GM10248 (cell line): ENCODE data around the gene VWF.

Experiments
- CTCF ChIA-PET: fragments of 300-600 bp; sonication (Branson Sonifier 250); formaldehyde crosslinking; extraction: SDS; loops from one replicate; lab custom pipeline; 2021; ENCODE audit warnings: antibody characterized with exemption; lab: Yijun Ruan, JAX
- POLR2A ChIA-PET: fragments of 350-650 bp; sonication (Branson Sonifier 250); formaldehyde crosslinking; extraction: SDS; loops from one replicate; lab custom pipeline; 2020; ENCODE audit warnings: antibody characterized with exemption; lab: Yijun Ruan, JAX
- DNase-seq: peaks from one replicate; pipeline ENCODE4 v3.0.0; 2012; ENCODE audit errors: extremely low spot score
- TF ChIP-seq, protein P1 (sequence below): IDR thresholded peaks from 2 replicates; pipeline ENCODE4 v1.5.1; 2012; ENCODE audit warnings: mild to moderate bottlenecking, low read depth; ENCODE audit errors: extremely low read depth, missing control alignments, control extremely low read depth

Gene VWF

GRCh38 chr12:6047249-6048237 is 76.9 kb downstream of the VWF start:
- ChIA-PET POLR2A (no interaction called here), CTCF (interaction anchor here (1.0 to 2.1 kb wide), 3 partner anchors 10 to 237 kb away, joined by 3 to 7 read pairs (median 7); no protein-coding TSS in a partner anchor)
- DNase-seq: no peak
- TF ChIP-seq, protein P1, sequence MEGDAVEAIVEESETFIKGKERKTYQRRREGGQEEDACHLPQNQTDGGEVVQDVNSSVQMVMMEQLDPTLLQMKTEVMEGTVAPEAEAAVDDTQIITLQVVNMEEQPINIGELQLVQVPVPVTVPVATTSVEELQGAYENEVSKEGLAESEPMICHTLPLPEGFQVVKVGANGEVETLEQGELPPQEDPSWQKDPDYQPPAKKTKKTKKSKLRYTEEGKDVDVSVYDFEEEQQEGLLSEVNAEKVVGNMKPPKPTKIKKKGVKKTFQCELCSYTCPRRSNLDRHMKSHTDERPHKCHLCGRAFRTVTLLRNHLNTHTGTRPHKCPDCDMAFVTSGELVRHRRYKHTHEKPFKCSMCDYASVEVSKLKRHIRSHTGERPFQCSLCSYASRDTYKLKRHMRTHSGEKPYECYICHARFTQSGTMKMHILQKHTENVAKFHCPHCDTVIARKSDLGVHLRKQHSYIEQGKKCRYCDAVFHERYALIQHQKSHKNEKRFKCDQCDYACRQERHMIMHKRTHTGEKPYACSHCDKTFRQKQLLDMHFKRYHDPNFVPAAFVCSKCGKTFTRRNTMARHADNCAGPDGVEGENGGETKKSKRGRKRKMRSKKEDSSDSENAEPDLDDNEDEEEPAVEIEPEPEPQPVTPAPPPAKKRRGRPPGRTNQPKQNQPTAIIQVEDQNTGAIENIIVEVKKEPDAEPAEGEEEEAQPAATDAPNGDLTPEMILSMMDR: no peak

DNA sequence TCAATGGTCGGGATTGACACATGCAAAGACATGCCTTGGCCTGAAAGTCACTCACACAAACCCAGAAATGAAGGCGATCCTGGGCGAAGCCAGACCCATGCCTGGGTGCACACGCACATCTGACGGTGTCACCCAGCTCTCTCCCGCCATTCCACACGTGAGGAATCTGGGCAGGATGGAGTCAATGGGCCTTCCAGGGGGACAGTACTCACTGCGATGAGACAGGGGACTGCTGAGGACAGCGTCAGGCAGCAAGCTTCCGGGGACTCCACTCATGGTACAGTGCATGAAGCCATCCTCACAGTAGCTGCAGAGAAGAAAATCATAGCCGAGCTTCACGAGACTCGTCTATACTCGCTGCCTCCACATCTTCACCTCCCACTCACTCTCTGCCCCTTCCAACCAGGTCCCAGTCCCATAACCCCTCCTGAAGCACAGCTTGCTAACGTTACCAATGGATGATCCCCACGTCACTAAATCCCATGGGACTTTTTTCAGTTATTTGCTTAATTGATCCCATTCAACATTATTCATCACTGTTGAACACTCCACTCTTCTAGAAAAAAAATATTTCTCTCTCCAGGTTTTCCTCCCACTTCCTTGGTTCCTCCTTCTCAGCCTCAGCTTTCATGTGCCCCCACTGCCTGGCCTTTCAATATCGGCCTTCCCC is 77.8 kb downstream of the VWF start:
- POLR2A ChIA-PET: no interaction called here
- CTCF ChIA-PET: interaction anchor here (1.0 to 2.1 kb wide), 3 partner anchors 57 to 238 kb away, joined by 3 to 7 read pairs (median 6); no protein-coding TSS in a partner anchor

DNA sequence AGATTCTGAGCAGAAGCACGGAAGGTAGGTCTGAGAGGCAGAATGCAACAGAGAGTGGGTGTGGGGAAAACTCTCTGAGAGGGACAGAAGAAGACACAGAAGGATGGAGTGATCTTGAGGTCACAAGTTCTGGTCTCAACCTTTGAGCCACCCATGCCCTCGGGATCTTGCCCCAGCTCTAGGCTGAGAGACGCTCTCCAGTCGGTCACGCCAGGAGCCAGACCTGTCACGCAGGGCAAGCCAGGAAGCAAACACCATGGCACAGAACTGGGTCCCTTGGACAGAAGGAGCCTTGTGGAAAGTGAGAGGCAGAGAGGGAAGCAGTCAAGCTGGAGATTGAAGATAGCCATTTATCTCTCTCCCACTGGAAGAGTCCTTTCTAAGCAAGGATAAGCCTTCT is 79.0 kb downstream of the VWF start:
- ChIA-PET POLR2A (no interaction called here), CTCF (interaction anchor here (1.2 kb wide), 1 partner anchor 79 kb away, joined by 3 read pairs; no protein-coding TSS in a partner anchor)
- TF ChIP-seq, protein P1: no peak
- no peak for DNase-seq

More for the DNA sequence above, 77.8 kb downstream of the VWF start:
- TF ChIP-seq, protein P1: no peak
- DNase-seq: no peak

GRCh38 chr12:6044082-6044481 is 80.4 kb downstream of the VWF start:
- ChIA-PET CTCF (interaction anchor here (1.0 kb wide), 1 partner anchor 55 kb away, joined by 6 read pairs; no protein-coding TSS in a partner anchor), POLR2A (no interaction called here)
- DNase-seq: no peak
- TF ChIP-seq, protein P1: no peak

DNA sequence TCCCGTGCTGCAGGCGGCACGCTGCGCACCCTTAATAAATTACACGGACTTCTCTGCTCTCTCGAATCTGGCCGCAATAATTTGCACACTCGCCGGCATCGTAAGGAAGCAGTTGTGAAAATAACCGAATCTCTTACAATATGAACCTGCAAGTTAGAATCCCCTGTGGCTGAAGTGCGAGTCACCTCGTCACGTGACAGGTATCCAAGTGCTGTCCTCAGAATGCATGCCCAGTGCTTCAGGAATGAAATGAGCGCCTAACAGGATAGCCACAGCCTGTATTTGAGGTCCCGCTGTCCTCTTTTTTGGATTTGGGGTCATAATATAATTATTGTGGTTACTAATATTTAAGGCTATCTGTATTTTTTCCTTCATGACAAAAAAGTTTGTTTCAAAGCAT is 82.0 kb downstream of the VWF start:
- TF ChIP-seq, protein P1: no peak
- ChIA-PET CTCF (interaction anchor here (7.1 kb wide), 1 partner anchor 50 kb away, joined by 255 read pairs; no protein-coding TSS in a partner anchor), POLR2A (no interaction called here)
- no peak for DNase-seq

DNA sequence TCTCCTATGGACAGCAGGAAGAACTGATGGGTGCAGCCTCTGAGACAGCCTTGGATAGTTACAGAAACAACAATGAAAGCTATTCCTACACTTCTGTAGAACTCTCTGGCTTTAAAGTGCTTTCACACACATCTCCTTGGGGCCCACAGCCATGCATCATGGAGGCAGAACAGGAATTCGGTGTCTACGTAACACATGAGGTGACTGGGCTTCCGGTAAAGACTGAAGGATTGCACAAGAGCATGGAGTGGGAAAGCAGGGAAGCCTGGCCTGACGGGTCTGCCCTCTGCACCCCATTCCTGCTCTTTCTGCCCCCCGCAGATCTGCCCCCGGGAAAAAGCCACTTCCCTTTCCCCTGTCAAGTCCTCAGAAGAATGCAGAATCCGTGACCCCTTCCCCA is 82.6 kb downstream of the VWF start:
- DNase-seq: no peak
- ChIA-PET POLR2A (no interaction called here), CTCF (interaction anchor here (7.1 kb wide), 1 partner anchor 49 kb away, joined by 255 read pairs; no protein-coding TSS in a partner anchor)
- TF ChIP-seq, protein P1: no peak
